ENCODE results near the gene SLC8A1.

The SLC8A1 gene

GRCh38 chr2:40410695-40411094 lies 41.2 kb downstream of the SLC8A1 start:
- Histone ChIP-seq H3K4me1 (ENCODE audit: control insufficient read depth, insufficient read depth, low read length, poor library complexity, severe bottlenecking) (no peaks in the 10 kb centered on the region), H3K9me3 (ENCODE audit: control insufficient read depth, low read length) (no peaks in the 10 kb centered on the region), H3K27me3 (replicated peaks; ENCODE audit: control insufficient read depth, insufficient read depth, low read length, poor library complexity, severe bottlenecking) (no peaks in the 10 kb centered on the region), H3K27ac (ENCODE audit: insufficient read depth, low read length, poor library complexity, severe bottlenecking) (no peak overlapping the region), H3K4me3 (ENCODE audit: insufficient read depth, low read depth, low read length, poor library complexity, severe bottlenecking) (no peak overlapping the region), H3K36me3 (ENCODE audit: control insufficient read depth, insufficient read depth, low read length) (no peaks in the 10 kb centered on the region)
- no peak for DNase-seq

- Histone ChIP-seq H3K27ac (ENCODE audit: insufficient read depth, low read length, poor library complexity, severe bottlenecking) (no peak overlapping the region), H3K36me3 (ENCODE audit: control insufficient read depth, insufficient read depth, low read length) (no peaks in the 10 kb centered on the region), H3K9me3 (ENCODE audit: control insufficient read depth, low read length) (no peaks in the 10 kb centered on the region), H3K4me3 (ENCODE audit: insufficient read depth, low read depth, low read length, poor library complexity, severe bottlenecking) (no peak overlapping the region), H3K4me1 (ENCODE audit: control insufficient read depth, insufficient read depth, low read length, poor library complexity, severe bottlenecking) (no peaks in the 10 kb centered on the region), H3K27me3 (replicated peaks; ENCODE audit: control insufficient read depth, insufficient read depth, low read length, poor library complexity, severe bottlenecking) (no peaks in the 10 kb centered on the region)
- no peak for DNase-seq
These were observed 42.2 kb downstream of the SLC8A1 start for GRCh38 chr2:40409734-40410133.

GRCh38 chr2:40406485-40407289 lies 45.2 kb downstream of the SLC8A1 start:
- Histone ChIP-seq H3K9me3 (ENCODE audit: control insufficient read depth, low read length) (no peaks in the 10 kb centered on the region), H3K27ac (ENCODE audit: insufficient read depth, low read length, poor library complexity, severe bottlenecking) (no peak overlapping the region), H3K27me3 (replicated peaks; ENCODE audit: control insufficient read depth, insufficient read depth, low read length, poor library complexity, severe bottlenecking) (no peaks in the 10 kb centered on the region), H3K36me3 (ENCODE audit: control insufficient read depth, insufficient read depth, low read length) (no peaks in the 10 kb centered on the region), H3K4me3 (ENCODE audit: insufficient read depth, low read depth, low read length, poor library complexity, severe bottlenecking) (no peak overlapping the region), H3K4me1 (ENCODE audit: control insufficient read depth, insufficient read depth, low read length, poor library complexity, severe bottlenecking) (no peaks in the 10 kb centered on the region)
- DNase-seq = no peak

- Histone ChIP-seq H3K27ac (ENCODE audit: insufficient read depth, low read length, poor library complexity, severe bottlenecking) (no peak overlapping the region), H3K36me3 (ENCODE audit: control insufficient read depth, insufficient read depth, low read length) (no peaks in the 10 kb centered on the region), H3K9me3 (ENCODE audit: control insufficient read depth, low read length) (no peaks in the 10 kb centered on the region), H3K4me1 (ENCODE audit: control insufficient read depth, insufficient read depth, low read length, poor library complexity, severe bottlenecking) (no peaks in the 10 kb centered on the region), H3K4me3 (ENCODE audit: insufficient read depth, low read depth, low read length, poor library complexity, severe bottlenecking) (no peak overlapping the region), H3K27me3 (replicated peaks; ENCODE audit: control insufficient read depth, insufficient read depth, low read length, poor library complexity, severe bottlenecking) (no peaks in the 10 kb centered on the region)
- DNase-seq = no peak
These were observed 46.4 kb downstream of the SLC8A1 start for GRCh38 chr2:40405465-40405864.

GRCh38 chr2:40404517-40404916 lies 47.4 kb downstream of the SLC8A1 start:
- Histone ChIP-seq H3K4me3 (ENCODE audit: insufficient read depth, low read depth, low read length, poor library complexity, severe bottlenecking) (no peak overlapping the region), H3K36me3 (ENCODE audit: control insufficient read depth, insufficient read depth, low read length) (no peaks in the 10 kb centered on the region), H3K27ac (ENCODE audit: insufficient read depth, low read length, poor library complexity, severe bottlenecking) (no peak overlapping the region), H3K9me3 (ENCODE audit: control insufficient read depth, low read length) (no peaks in the 10 kb centered on the region), H3K27me3 (replicated peaks; ENCODE audit: control insufficient read depth, insufficient read depth, low read length, poor library complexity, severe bottlenecking) (no peaks in the 10 kb centered on the region), H3K4me1 (ENCODE audit: control insufficient read depth, insufficient read depth, low read length, poor library complexity, severe bottlenecking) (no peaks in the 10 kb centered on the region)
- DNase-seq = no peak

- Histone ChIP-seq H3K36me3 (ENCODE audit: control insufficient read depth, insufficient read depth, low read length) (no peaks in the 10 kb centered on the region), H3K4me3 (ENCODE audit: insufficient read depth, low read depth, low read length, poor library complexity, severe bottlenecking) (no peak overlapping the region), H3K27me3 (replicated peaks; ENCODE audit: control insufficient read depth, insufficient read depth, low read length, poor library complexity, severe bottlenecking) (no peaks in the 10 kb centered on the region), H3K4me1 (ENCODE audit: control insufficient read depth, insufficient read depth, low read length, poor library complexity, severe bottlenecking) (no peaks in the 10 kb centered on the region), H3K27ac (ENCODE audit: insufficient read depth, low read length, poor library complexity, severe bottlenecking) (no peak overlapping the region), H3K9me3 (ENCODE audit: control insufficient read depth, low read length) (no peaks in the 10 kb centered on the region)
- no peak for DNase-seq
These were observed 48.6 kb downstream of the SLC8A1 start for GRCh38 chr2:40403233-40403836.

GRCh38 chr2:40401896-40402295 lies 50.0 kb downstream of the SLC8A1 start:
- H3K27me3 ChIP-seq (replicated peaks; ENCODE audit: control insufficient read depth, insufficient read depth, low read length, poor library complexity, severe bottlenecking) = no peaks in the 10 kb centered on the region
- H3K27ac ChIP-seq (ENCODE audit: insufficient read depth, low read length, poor library complexity, severe bottlenecking) = no peak overlapping the region
- no peaks in the 10 kb centered on the region for H3K4me1 ChIP-seq (ENCODE audit: control insufficient read depth, insufficient read depth, low read length, poor library complexity, severe bottlenecking)
- H3K9me3 ChIP-seq (ENCODE audit: control insufficient read depth, low read length) = no peaks in the 10 kb centered on the region
- no peaks in the 10 kb centered on the region for H3K36me3 ChIP-seq (ENCODE audit: control insufficient read depth, insufficient read depth, low read length)
- no peak overlapping the region for H3K4me3 ChIP-seq (ENCODE audit: insufficient read depth, low read depth, low read length, poor library complexity, severe bottlenecking)
- no peak for DNase-seq

- H3K27ac ChIP-seq (ENCODE audit: insufficient read depth, low read length, poor library complexity, severe bottlenecking) = no peak overlapping the region
- no peak for DNase-seq
- no peaks in the 10 kb centered on the region for H3K9me3 ChIP-seq (ENCODE audit: control insufficient read depth, low read length)
- no peaks in the 10 kb centered on the region for H3K36me3 ChIP-seq (ENCODE audit: control insufficient read depth, insufficient read depth, low read length)
- H3K27me3 ChIP-seq (replicated peaks; ENCODE audit: control insufficient read depth, insufficient read depth, low read length, poor library complexity, severe bottlenecking) = no peaks in the 10 kb centered on the region
- no peaks in the 10 kb centered on the region for H3K4me1 ChIP-seq (ENCODE audit: control insufficient read depth, insufficient read depth, low read length, poor library complexity, severe bottlenecking)
- no peak overlapping the region for H3K4me3 ChIP-seq (ENCODE audit: insufficient read depth, low read depth, low read length, poor library complexity, severe bottlenecking)
These were observed 51.4 kb downstream of the SLC8A1 start for GRCh38 chr2:40400336-40400953.

- Histone ChIP-seq H3K4me3 (ENCODE audit: insufficient read depth, low read depth, low read length, poor library complexity, severe bottlenecking) (no peak overlapping the region), H3K36me3 (ENCODE audit: control insufficient read depth, insufficient read depth, low read length) (no peaks in the 10 kb centered on the region), H3K27me3 (replicated peaks; ENCODE audit: control insufficient read depth, insufficient read depth, low read length, poor library complexity, severe bottlenecking) (no peaks in the 10 kb centered on the region), H3K27ac (ENCODE audit: insufficient read depth, low read length, poor library complexity, severe bottlenecking) (no peak overlapping the region), H3K4me1 (ENCODE audit: control insufficient read depth, insufficient read depth, low read length, poor library complexity, severe bottlenecking) (no peaks in the 10 kb centered on the region), H3K9me3 (ENCODE audit: control insufficient read depth, low read length) (no peaks in the 10 kb centered on the region)
- no peak for DNase-seq
These were observed 54.1 kb downstream of the SLC8A1 start for GRCh38 chr2:40397765-40398164.

GRCh38 chr2:40396124-40396523 lies 55.8 kb downstream of the SLC8A1 start:
- Histone ChIP-seq H3K36me3 (ENCODE audit: control insufficient read depth, insufficient read depth, low read length) (no peaks in the 10 kb centered on the region), H3K27me3 (replicated peaks; ENCODE audit: control insufficient read depth, insufficient read depth, low read length, poor library complexity, severe bottlenecking) (no peaks in the 10 kb centered on the region), H3K4me1 (ENCODE audit: control insufficient read depth, insufficient read depth, low read length, poor library complexity, severe bottlenecking) (no peaks in the 10 kb centered on the region), H3K27ac (ENCODE audit: insufficient read depth, low read length, poor library complexity, severe bottlenecking) (no peak overlapping the region), H3K4me3 (ENCODE audit: insufficient read depth, low read depth, low read length, poor library complexity, severe bottlenecking) (no peak overlapping the region), H3K9me3 (ENCODE audit: control insufficient read depth, low read length) (no peaks in the 10 kb centered on the region)
- DNase-seq = no peak
